Measurements from ENCODE around the gene NOBOX.
"Not testable (repeated sequence)": the region's sequence is repeated elsewhere in the genome, so short reads cannot be mapped to it uniquely, and the experiment has no call there.

DNA sequence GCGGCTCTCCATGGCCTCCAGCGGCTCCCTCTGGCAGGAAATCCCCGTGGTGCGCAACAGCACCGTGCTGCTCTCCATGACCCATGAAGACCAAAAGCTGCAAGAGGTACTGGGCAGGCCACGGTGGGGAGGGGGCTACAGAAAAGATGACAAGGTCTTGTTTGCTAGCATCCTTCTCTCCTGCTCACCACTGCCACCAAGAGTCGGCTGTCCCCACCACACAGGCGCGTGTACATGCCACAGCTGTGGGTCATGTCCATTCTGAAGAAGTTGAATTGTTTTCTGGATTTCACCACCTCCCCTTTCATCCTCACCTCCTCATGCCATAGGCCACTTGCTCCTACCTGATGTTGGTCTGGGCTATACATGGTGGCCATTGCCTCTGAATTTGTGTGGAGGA lies 36.2 kb downstream of the NOBOX start:
- TF ChIP-seq, protein P1, sequence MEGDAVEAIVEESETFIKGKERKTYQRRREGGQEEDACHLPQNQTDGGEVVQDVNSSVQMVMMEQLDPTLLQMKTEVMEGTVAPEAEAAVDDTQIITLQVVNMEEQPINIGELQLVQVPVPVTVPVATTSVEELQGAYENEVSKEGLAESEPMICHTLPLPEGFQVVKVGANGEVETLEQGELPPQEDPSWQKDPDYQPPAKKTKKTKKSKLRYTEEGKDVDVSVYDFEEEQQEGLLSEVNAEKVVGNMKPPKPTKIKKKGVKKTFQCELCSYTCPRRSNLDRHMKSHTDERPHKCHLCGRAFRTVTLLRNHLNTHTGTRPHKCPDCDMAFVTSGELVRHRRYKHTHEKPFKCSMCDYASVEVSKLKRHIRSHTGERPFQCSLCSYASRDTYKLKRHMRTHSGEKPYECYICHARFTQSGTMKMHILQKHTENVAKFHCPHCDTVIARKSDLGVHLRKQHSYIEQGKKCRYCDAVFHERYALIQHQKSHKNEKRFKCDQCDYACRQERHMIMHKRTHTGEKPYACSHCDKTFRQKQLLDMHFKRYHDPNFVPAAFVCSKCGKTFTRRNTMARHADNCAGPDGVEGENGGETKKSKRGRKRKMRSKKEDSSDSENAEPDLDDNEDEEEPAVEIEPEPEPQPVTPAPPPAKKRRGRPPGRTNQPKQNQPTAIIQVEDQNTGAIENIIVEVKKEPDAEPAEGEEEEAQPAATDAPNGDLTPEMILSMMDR (conservative IDR thresholded peaks at IDR 0.05; ENCODE audit: low read depth, low read length): not testable (repeated sequence)
- not testable (repeated sequence) for TF ChIP-seq EZH2phosphoT487 (IDR thresholded peaks at IDR 0.05; ENCODE audit: borderline replicate concordance, low read length)

Data from PC-3 (cell line).